Gastrocnemius medialis (tissue), 4 donors: ENCODE data around the gene ADGRB3.

Experiments used
- POLR2A ChIP-seq, 2 donors: fragments of 450-650 bp; IDR thresholded peaks; one replicate each; pipeline ENCODE4 v1.6.1; 2017; ENCODE audit warnings: antibody characterized with exemption in 2 of 2, mild to moderate bottlenecking in 2 of 2, moderate library complexity in 2 of 2
- TF ChIP-seq, protein P1 (sequence below), 5 experiments: fragments of 450-650 bp in 3 of 5; fragments of 200-600 bp in 2 of 5; sonication (generic) in 2 of 5; IDR thresholded peaks in 4 of 5; conservative IDR thresholded peaks in 1 of 5; 1 replicate in 4 of 5; 2 replicates in 1 of 5; pipeline ENCODE4 v1.5.1; 2016 to 2019; ENCODE audit warnings: antibody characterized with exemption in 5 of 5, mild to moderate bottlenecking in 3 of 5, moderate library complexity in 3 of 5

GRCh38 chr6:68875403-68875802 lies 240.3 kb downstream of the ADGRB3 start:
- TF ChIP-seq, protein P1, sequence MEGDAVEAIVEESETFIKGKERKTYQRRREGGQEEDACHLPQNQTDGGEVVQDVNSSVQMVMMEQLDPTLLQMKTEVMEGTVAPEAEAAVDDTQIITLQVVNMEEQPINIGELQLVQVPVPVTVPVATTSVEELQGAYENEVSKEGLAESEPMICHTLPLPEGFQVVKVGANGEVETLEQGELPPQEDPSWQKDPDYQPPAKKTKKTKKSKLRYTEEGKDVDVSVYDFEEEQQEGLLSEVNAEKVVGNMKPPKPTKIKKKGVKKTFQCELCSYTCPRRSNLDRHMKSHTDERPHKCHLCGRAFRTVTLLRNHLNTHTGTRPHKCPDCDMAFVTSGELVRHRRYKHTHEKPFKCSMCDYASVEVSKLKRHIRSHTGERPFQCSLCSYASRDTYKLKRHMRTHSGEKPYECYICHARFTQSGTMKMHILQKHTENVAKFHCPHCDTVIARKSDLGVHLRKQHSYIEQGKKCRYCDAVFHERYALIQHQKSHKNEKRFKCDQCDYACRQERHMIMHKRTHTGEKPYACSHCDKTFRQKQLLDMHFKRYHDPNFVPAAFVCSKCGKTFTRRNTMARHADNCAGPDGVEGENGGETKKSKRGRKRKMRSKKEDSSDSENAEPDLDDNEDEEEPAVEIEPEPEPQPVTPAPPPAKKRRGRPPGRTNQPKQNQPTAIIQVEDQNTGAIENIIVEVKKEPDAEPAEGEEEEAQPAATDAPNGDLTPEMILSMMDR (IDR thresholded peaks at IDR 0.05 in 4 of 5, conservative IDR thresholded peaks at IDR 0.05 in 1 of 5), result no peak
- TF ChIP-seq POLR2A (IDR thresholded peaks at IDR 0.05), result no peak
